Mucosa of rectum (tissue), 2 donors: ENCODE data around the gene ZNF768.
"Not testable (repeated sequence)": the region's sequence is repeated elsewhere in the genome, so short reads cannot be mapped to it uniquely, and the experiment has no call there.

Source experiments
- H3K27ac ChIP-seq, 2 donors: one replicate each; pipeline ENCODE4 v1.7.0; 2013; ENCODE audit warnings: inconsistent platforms in 2 of 2, low read depth in 2 of 2, low read length in 2 of 2
- H3K27me3 ChIP-seq, 2 donors: one replicate each; pipeline ENCODE4 v1.7.0; 2013; ENCODE audit warnings: low read length in 2 of 2; ENCODE audit not compliant: control insufficient read depth in 2 of 2, insufficient read depth in 2 of 2
- H3K36me3 ChIP-seq, 2 donors: one replicate each; pipeline ENCODE4 v1.7.0; 2013; ENCODE audit warnings: low read length in 2 of 2; ENCODE audit not compliant: control insufficient read depth in 2 of 2, insufficient read depth in 2 of 2
- H3K4me1 ChIP-seq, 2 donors: one replicate each; pipeline ENCODE4 v1.7.0; 2013; ENCODE audit warnings: low read length in 2 of 2, mild to moderate bottlenecking in 1 of 2; ENCODE audit not compliant: control insufficient read depth in 2 of 2, insufficient read depth in 2 of 2
- H3K4me3 ChIP-seq, 2 donors: one replicate each; pipeline ENCODE4 v1.7.0; 2013; ENCODE audit warnings: low read length in 2 of 2
- H3K9ac ChIP-seq, 2 donors: one replicate each; pipeline ENCODE4 v1.7.0; 2013; ENCODE audit warnings: low read length in 2 of 2, low read depth in 1 of 2, mild to moderate bottlenecking in 1 of 2
- H3K9me3 ChIP-seq, 2 donors: one replicate each; pipeline ENCODE4 v1.7.0; 2013; ENCODE audit warnings: low read length in 2 of 2; ENCODE audit not compliant: control insufficient read depth in 2 of 2
- donor health status: healthy.
- donor health status: Normal muscosa, but diverticular disease.

Gene ZNF768

GRCh38 chr16:30522702-30523463 is 3.5 kb downstream of the ZNF768 start:
- H3K9me3 ChIP-seq, H3K27me3 ChIP-seq, H3K9ac ChIP-seq, H3K36me3 ChIP-seq, H3K4me3 ChIP-seq: not testable (repeated sequence)
- peaks cover 13 to 14% of the 10 kb centered on the region in 2 donors for H3K4me1 ChIP-seq
- H3K27ac ChIP-seq, result peak overlapping the region; percentile 57 to 67

- Histone ChIP-seq H3K9me3 (no peaks in the 10 kb centered on the region), H3K4me1 (peaks cover 7 to 9% of the 10 kb centered on the region in 2 donors), H3K27ac (peak overlapping the region; percentile 57 to 67), H3K9ac (peak overlapping the region in 1 of 2 donors; percentile 20), H3K36me3 (peaks cover 5 to 11% of the 10 kb centered on the region in 2 donors), H3K27me3 (no peaks in the 10 kb centered on the region), H3K4me3 (no peak overlapping the region)
These were observed 4.3 kb downstream of the ZNF768 start for GRCh38 chr16:30521873-30522641.

GRCh38 chr16:30521476-30521872 is 4.9 kb downstream of the ZNF768 start:
- peaks cover 7 to 9% of the 10 kb centered on the region in 2 donors for H3K4me1 ChIP-seq
- H3K27ac ChIP-seq, result no peak overlapping the region
- no peaks in the 10 kb centered on the region for H3K27me3 ChIP-seq
- no peaks in the 10 kb centered on the region for H3K9me3 ChIP-seq
- H3K9ac ChIP-seq, result no peak overlapping the region
- peaks cover 5 to 15% of the 10 kb centered on the region in 2 donors for H3K36me3 ChIP-seq
- no peak overlapping the region for H3K4me3 ChIP-seq

GRCh38 chr16:30519120-30520049 is 7.0 kb downstream of the ZNF768 start:
- Histone ChIP-seq H3K36me3 (peaks cover 0 to 13% of the 10 kb centered on the region in 2 donors), H3K4me1 (peaks cover 3 to 9% of the 10 kb centered on the region in 2 donors), H3K9me3 (no peaks in the 10 kb centered on the region), H3K27me3 (no peaks in the 10 kb centered on the region), H3K4me3 (no peak overlapping the region), H3K27ac (no peak overlapping the region), H3K9ac (no peak overlapping the region)

GRCh38 chr16:30518552-30518951 is 7.8 kb downstream of the ZNF768 start:
- Histone ChIP-seq H3K4me1 (peaks cover 3 to 9% of the 10 kb centered on the region in 2 donors), H3K9ac (no peak overlapping the region), H3K27ac (no peak overlapping the region), H3K9me3 (no peaks in the 10 kb centered on the region), H3K27me3 (no peaks in the 10 kb centered on the region), H3K36me3 (peaks cover 3 to 13% of the 10 kb centered on the region in 2 donors), H3K4me3 (no peak overlapping the region)

GRCh38 chr16:30515275-30515674 is 11.1 kb downstream of the ZNF768 start:
- Histone ChIP-seq H3K27me3 (no peaks in the 10 kb centered on the region), H3K9ac (no peak overlapping the region), H3K36me3 (peaks cover 3 to 11% of the 10 kb centered on the region in 2 donors), H3K4me3 (no peak overlapping the region), H3K27ac (no peak overlapping the region), H3K4me1 (no peaks in the 10 kb centered on the region), H3K9me3 (no peaks in the 10 kb centered on the region)

GRCh38 chr16:30511509-30511908 is 14.9 kb downstream of the ZNF768 start:
- Histone ChIP-seq H3K27me3 (no peaks in the 10 kb centered on the region), H3K36me3 (peaks cover 3 to 13% of the 10 kb centered on the region in 2 donors), H3K4me1 (no peaks in the 10 kb centered on the region), H3K4me3 (no peak overlapping the region), H3K9me3 (no peaks in the 10 kb centered on the region), H3K27ac (no peak overlapping the region), H3K9ac (no peak overlapping the region)

GRCh38 chr16:30510376-30510938 is 15.9 kb downstream of the ZNF768 start:
- H3K9me3 ChIP-seq, result no peaks in the 10 kb centered on the region
- H3K9ac ChIP-seq, result no peak overlapping the region
- H3K27me3 ChIP-seq, result no peaks in the 10 kb centered on the region
- no peak overlapping the region for H3K27ac ChIP-seq
- no peak overlapping the region for H3K4me3 ChIP-seq
- no peaks in the 10 kb centered on the region for H3K4me1 ChIP-seq
- peaks cover 3 to 13% of the 10 kb centered on the region in 2 donors for H3K36me3 ChIP-seq

GRCh38 chr16:30509081-30509765 is 17.1 kb downstream of the ZNF768 start:
- Histone ChIP-seq H3K9ac (no peak overlapping the region), H3K27me3 (no peaks in the 10 kb centered on the region), H3K4me1 (no peaks in the 10 kb centered on the region), H3K4me3 (no peak overlapping the region), H3K36me3 (peaks cover 3 to 9% of the 10 kb centered on the region in 2 donors), H3K9me3 (no peaks in the 10 kb centered on the region), H3K27ac (no peak overlapping the region)
